ENCODE measurements around the gene KASH5. TPM values are rescaled to one million over a fixed set of nuclear protein-coding genes. Genes with fewer than 3 reads are reported as not detected.
A peak's percentile ranks its signal among the peaks of the same experiment; 100 is the strongest.

Gene KASH5
- total RNA-seq, 2 donors from 2014 or later: not detected

DNA sequence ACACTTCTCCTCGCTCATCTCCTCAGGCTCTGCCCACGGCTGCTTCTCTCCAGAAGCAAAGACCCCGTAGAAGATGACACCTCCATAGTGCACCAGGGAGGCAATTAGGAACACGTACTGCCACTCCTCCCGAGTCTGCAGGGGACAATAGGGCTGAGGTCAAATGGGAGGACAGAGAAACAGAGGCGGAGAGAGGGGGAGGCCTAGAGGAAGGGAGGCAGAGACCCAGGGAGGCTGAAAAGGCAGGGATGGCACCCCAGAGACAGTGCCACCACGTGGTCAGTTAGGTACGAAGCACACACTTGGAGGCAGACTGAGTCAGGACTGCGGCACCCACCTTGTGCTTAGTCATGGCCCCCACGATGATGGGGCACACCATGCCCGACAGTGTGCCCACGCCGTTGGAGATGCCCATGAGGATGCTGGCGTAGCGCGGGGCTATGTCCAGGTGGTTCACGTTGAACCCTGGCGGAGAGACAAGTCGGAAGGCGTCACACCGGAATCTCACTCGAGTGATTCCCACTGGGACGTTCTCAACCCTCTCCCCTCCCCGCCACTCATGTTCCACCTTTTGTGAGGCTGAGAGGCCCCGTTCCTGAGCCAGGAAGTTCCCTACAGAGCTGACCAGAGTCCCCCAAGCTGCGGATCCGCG lies 42.8 kb downstream of the KASH5 start:
- intact Hi-C loops (cut with DNase I): no loop called here
- Histone ChIP-seq H3K4me3 (no peak overlapping the region), H3K27me3 (peaks cover 71% of the 10 kb centered on the region), H3K27ac (no peak overlapping the region), H3K36me3 (no peaks in the 10 kb centered on the region), H3K9me3 (no peaks in the 10 kb centered on the region), H3K4me1 (peaks cover 4% of the 10 kb centered on the region), H3K9ac (ENCODE audit: low read depth in 2 of 2, low read length in 2 of 2) (no peak overlapping the region)
- TF ChIP-seq CTCF (IDR thresholded peaks at IDR 0.05): no peak
- DNase-seq: no peak

- peaks cover 4% of the 10 kb centered on the region for H3K4me1 ChIP-seq
- TF ChIP-seq CTCF (IDR thresholded peaks at IDR 0.05): no peak
- H3K4me3 ChIP-seq: no peak overlapping the region
- no peak for DNase-seq
- intact Hi-C loops (cut with DNase I): no loop called here
- no peak overlapping the region for H3K27ac ChIP-seq
- H3K9ac ChIP-seq (ENCODE audit: low read depth in 2 of 2, low read length in 2 of 2): no peak overlapping the region
- no peaks in the 10 kb centered on the region for H3K36me3 ChIP-seq
- no peaks in the 10 kb centered on the region for H3K9me3 ChIP-seq
- H3K27me3 ChIP-seq: peaks cover 70% of the 10 kb centered on the region
Measured at GRCh38 chr19:49431330-49431749, 43.3 kb downstream of the KASH5 start.

DNA sequence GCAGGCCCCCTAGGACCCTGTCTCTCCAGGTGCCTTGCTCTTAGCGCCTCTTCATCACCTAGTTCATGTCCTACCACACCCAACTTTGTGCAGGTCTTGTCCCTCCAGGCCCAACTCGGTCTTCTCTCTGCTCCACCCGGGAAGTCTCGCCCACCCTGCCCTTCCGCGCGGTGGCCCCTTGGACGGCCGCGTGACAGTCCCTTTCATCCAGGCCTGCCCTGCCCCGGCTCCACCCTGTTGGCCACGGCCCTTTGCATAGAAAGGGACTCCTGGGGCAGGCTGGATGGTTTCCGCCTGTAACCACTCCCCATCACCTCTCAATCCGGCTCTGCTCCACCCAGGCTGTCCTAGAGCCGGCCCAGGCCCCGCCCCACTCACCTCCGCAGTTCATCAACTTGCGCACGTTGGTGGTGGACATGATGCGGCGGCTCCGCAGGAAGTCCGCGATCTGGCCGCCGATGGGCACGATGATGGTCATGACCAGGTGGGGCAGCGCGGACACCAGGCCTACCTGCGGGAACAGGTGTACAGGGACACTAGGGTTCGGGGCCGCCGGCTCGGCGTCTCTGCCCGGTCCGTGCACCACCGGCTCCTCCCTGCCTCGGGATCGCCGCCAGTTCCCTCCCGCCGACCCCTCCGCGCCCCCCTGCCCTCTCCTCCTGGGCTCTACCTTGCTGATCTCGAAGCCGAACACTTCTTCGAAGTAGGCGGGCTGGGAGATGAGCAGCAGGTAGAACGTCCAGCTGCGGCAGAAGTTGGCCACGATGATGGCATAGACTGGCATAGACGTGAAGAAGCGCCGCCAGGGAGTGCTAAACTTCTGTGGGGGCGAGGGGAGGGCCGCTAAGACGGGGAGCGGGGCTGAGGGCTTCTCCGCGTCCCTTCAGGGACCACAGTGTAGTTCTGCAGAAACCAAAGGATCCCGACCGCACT lies 44.4 kb downstream of the KASH5 start:
- TF ChIP-seq CTCF (IDR thresholded peaks at IDR 0.05): no peak
- H3K4me1 ChIP-seq: peaks cover 4% of the 10 kb centered on the region
- no peak overlapping the region for H3K27ac ChIP-seq
- peak; percentile 73 for DNase-seq
- H3K4me3 ChIP-seq: no peak overlapping the region
- no peaks in the 10 kb centered on the region for H3K9me3 ChIP-seq
- peaks cover 70% of the 10 kb centered on the region for H3K27me3 ChIP-seq
- no peaks in the 10 kb centered on the region for H3K36me3 ChIP-seq
- H3K9ac ChIP-seq (ENCODE audit: low read depth in 2 of 2, low read length in 2 of 2): no peak overlapping the region
- intact Hi-C loops (cut with DNase I): no loop called here

GRCh38 chr19:49433240-49433901 lies 45.3 kb downstream of the KASH5 start:
- peaks cover 63% of the 10 kb centered on the region for H3K27me3 ChIP-seq
- no peaks in the 10 kb centered on the region for H3K36me3 ChIP-seq
- peaks cover under 1% of the 10 kb centered on the region for H3K4me1 ChIP-seq
- no peaks in the 10 kb centered on the region for H3K9me3 ChIP-seq
- intact Hi-C loops (cut with DNase I): no loop called here
- TF ChIP-seq CTCF (IDR thresholded peaks at IDR 0.05): no peak
- H3K27ac ChIP-seq: no peak overlapping the region
- H3K9ac ChIP-seq (ENCODE audit: low read depth in 2 of 2, low read length in 2 of 2): no peak overlapping the region
- H3K4me3 ChIP-seq: no peak overlapping the region
- DNase-seq: no peak

DNA sequence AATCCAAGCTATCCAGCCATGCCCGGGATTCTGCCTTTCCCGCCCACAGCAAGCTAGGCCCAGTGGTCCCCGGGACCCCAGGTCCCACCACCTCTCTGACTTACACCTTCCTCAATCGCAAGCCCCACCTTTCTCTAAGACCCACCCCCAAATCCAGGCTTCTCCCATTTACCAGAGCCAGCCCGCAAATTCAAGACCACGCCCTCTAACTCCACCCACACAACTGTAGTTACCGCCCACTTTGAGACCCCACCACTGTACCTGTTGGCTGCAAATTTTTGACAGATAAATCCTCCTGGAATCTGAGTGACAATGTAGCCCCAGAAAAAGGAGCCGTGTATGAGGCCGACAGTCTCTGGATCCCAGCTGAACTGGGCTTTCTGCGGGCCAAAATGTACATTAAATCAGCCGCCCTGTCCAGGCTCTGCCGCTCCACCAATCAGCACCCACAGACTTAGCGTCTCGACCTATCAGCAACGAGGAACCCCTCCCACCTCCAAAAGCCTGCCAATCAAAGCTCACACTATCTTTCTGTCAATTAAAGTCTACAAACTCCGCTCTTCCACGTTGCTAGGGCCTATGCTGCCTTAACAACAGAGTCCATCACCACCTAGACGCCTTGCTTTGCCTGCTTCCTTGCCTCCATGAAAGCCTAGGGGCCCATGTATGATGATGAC lies 47.0 kb downstream of the KASH5 start:
- Histone ChIP-seq H3K9ac (ENCODE audit: low read depth in 2 of 2, low read length in 2 of 2) (no peak overlapping the region), H3K9me3 (no peaks in the 10 kb centered on the region), H3K27me3 (peaks cover 61% of the 10 kb centered on the region), H3K27ac (no peak overlapping the region), H3K4me1 (no peaks in the 10 kb centered on the region), H3K36me3 (no peaks in the 10 kb centered on the region), H3K4me3 (no peak overlapping the region)
- no peak for DNase-seq
- intact Hi-C loops (cut with DNase I): no loop called here
- TF ChIP-seq CTCF (IDR thresholded peaks at IDR 0.05): no peak

Measured in colonic mucosa (tissue), 4 donors.